GM18498 (cell line): Measurements from ENCODE around the gene TMEM33.
"Not testable (repeated sequence)": the region's sequence is repeated elsewhere in the genome, so short reads cannot be mapped to it uniquely, and the experiment has no call there.

Experiments used
- ATAC-seq: cut with Tn5 transposase; IDR thresholded peaks from one replicate; pipeline ENCODE4 v1.9.1; 2021; ENCODE audit warnings: mild to moderate bottlenecking, moderate library complexity; ENCODE audit not compliant: unreplicated experiment

The TMEM33 gene, protein sequence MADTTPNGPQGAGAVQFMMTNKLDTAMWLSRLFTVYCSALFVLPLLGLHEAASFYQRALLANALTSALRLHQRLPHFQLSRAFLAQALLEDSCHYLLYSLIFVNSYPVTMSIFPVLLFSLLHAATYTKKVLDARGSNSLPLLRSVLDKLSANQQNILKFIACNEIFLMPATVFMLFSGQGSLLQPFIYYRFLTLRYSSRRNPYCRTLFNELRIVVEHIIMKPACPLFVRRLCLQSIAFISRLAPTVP

GRCh38 chr4:41934901-41935651 is at the start of gene TMEM33:
Gene TMEM33, plus strand, starts transcription at chr4:41935429. Its CDS starts 56 bp downstream, at chr4:41935485.
- ATAC-seq = peak; percentile 91

DNA sequence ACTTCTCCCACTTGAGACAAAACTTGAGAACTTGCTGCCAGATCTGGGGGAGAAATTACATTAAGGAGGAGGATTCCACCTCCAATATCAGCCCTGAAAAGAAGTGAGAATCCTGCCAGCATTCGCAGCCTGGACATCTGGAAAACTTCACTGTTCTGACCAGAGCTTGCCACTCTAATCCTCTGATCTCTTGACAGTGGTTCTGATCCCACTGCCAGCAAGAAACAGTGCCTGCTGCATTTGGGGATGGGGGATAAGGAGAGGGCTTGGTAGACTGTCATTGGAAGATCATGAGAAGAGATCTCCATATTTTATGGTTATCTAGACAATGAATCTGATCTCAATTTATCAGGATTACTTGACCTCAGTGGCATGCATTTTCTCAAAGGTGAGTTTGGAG is 49.8 kb upstream of the TMEM33 start:
- no peak for ATAC-seq

DNA sequence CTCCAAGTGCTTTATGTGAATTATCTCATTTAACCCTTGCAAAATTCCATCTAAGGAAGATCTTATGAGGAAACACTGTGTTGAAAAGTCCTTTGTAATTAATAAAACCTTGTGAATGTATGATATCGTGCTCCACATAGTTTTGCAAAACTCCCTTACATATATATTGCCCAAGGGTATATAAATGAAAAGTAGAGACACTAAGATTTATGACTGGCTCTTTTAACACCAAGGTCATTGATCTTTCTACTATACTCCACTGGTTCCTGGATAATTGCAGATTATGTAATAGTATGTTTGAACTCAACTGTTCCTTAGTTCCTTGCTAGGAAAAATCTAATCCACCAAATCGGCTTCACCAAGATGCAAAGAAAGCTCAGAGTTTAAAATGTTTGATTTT is 48.0 kb upstream of the TMEM33 start:
- ATAC-seq = no peak

- no peak for ATAC-seq
These were observed 47.2 kb upstream of the TMEM33 start for GRCh38 chr4:41887821-41888686.

DNA sequence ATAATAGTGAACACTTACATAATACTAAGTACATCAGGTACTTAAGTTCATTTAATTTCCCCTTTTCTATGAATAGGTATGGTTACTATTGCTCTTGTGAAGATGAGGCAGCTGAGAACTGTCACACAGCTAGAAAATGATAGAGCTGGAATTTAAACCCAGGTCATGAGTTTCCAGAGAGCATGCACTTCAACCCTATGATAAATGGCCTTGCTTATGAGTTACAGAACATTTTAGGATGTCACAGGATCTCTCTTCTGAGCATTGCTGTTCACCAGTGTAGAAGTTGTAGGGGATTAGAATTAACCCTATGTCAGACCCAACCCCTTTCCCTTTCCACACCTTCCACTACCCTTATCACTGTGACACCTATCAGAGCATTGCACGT is 46.5 kb upstream of the TMEM33 start:
- ATAC-seq = no peak

DNA sequence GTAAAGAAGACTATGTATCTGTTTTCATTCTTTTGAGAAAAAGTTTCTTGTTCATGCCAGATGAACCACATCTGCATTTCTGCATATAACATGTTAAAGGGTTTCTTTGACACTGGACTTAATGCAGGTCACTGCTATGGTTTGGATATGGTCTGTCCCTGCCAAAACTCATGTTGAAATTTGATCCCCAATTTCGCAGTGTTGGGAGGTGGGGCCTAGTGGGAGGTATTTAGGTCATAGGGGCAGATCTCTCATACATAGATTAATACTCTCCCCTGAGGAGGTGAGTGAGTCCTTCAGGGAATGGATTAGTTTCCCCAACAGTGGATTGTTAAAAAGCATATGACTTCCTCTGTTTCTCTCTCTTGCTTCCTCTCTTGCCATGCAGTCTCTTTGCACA is 45.9 kb upstream of the TMEM33 start:
- no peak for ATAC-seq

DNA sequence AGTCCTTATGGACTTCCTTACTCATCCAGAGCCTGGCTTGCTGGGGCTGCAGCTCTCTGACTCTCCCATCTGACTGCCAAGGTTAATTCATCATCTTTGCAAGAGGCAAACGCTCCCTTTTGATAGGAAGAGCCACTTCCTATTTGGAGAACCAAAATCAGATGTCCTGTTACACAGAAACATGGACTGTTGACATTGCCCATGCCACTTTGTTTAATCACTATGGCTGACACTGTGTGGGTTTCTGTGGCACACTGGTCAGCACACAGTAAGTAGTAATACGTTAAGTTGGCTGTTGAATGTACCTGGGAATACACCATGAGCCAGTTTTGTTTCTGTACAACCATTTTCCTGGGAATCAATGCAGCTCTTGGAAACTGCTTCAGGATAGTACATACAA is 45.1 kb upstream of the TMEM33 start:
- ATAC-seq = no peak

GRCh38 chr4:41896648-41897047 is 38.6 kb upstream of the TMEM33 start:
- ATAC-seq = no peak

- ATAC-seq = no peak
These were observed 37.5 kb upstream of the TMEM33 start for GRCh38 chr4:41897698-41898097.

DNA sequence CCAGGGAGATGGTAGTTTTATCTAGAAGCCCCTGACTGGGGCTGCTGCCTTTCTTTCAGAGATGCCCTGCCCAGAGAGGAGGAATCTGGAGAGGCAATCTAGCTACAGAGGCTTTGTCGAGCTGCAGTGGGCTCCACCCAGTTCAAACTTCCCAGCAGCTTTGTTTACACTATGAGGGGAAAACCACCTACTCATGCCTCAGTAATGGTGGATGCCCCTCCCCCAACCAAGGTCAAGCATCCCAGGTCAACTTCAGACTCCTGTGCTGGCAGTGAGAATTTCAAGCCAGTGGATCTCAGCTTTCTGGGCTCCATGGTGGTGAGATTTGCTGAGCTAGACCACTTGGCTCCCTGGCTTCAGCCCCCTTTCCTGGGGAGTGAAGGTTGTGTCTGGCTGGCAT is 26.1 kb upstream of the TMEM33 start:
- ATAC-seq = not testable (repeated sequence)

GRCh38 chr4:41912546-41912945 is 22.7 kb upstream of the TMEM33 start:
- no peak for ATAC-seq

DNA sequence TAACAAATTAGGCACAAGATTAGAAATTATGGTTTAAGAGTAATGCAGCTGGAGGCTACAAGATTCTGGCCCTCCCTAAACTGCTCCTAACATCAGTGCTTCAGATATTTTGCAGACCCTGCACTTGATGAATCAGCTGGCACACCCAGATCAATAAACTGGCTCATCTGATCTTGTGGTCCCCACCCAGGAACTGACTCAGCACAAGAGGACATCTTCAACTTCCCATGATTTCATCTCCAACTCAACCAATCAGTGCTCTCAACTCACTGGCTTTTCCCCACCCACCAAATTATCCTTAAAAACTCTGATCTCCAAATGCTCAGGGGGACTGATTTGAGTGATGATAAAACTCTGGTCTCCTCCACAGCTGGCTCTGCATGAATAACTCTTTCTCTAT is 21.7 kb upstream of the TMEM33 start:
- no peak for ATAC-seq

- no peak for ATAC-seq
These were observed 17.0 kb upstream of the TMEM33 start for GRCh38 chr4:41918278-41918677.

DNA sequence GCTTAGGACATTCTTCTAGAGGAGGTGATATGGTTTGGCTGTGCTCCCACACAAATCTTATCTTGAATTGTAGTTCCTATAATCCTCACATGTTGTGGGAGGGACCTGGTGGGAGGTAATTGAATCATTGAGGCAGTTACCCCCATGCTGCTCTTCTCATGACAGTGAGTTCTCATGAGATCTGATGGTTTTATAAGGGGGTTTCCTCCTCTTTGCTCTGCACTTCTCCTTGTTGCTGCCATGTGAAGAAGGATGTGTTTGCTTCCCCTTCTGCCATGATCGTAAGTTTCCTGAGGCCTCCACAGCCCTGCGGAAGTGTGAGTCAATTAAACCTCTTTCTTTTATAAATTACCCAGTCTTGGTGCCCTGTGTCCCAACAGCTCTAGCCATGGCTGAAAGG is 14.8 kb upstream of the TMEM33 start:
- ATAC-seq = not testable (repeated sequence)

DNA sequence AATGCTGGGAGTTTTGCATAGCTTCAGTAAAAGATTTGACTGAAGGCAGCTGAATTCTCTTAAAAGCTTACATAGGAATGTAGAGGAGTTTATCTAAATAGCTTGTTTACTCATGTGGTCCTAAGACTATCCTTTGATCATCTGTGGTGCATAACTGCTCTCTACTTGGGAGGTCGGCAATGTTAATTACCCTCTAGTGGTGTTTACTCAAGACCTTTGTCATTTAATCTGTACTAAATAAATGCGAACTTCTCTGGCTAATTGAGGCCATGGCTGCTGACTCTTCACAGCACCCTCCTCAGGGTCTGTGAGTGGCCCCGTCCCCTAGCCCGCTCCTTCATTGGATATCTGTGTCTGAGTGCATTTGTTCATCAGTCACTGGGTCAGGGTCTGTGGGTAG is 13.8 kb upstream of the TMEM33 start:
- no peak for ATAC-seq

DNA sequence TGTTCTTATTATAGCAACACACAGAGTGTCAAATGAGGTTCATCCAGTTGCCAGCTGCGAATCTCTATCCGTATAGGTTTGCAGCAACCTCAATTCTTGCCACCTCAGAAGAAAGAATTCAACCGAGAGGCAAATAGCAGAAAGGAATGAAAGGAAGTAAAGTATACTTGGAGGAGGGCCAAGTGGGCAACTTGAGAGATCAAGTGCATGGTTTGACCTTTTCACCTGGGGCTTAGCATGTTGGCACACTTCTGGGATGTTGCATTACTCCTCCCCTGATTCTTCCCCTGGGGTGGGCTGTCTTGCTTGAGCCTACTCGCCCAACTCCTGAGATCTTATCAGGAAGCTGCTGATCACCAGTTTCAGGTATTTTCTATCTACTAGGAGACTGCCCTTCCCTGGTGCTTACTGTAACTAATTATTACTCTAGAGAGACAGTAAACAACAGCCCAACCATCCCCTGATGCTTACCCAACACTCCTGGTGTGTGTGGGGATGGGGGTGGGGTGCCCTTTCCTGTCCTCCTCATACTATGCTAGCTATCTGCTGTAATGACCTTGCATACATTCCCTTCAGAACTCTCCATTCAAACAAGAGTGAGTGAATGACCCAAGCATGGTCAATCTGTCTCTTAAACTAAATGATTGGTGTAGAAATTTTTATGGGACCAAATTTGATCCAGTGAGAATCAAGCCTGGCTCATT is 7.3 kb upstream of the TMEM33 start:
- ATAC-seq = no peak

DNA sequence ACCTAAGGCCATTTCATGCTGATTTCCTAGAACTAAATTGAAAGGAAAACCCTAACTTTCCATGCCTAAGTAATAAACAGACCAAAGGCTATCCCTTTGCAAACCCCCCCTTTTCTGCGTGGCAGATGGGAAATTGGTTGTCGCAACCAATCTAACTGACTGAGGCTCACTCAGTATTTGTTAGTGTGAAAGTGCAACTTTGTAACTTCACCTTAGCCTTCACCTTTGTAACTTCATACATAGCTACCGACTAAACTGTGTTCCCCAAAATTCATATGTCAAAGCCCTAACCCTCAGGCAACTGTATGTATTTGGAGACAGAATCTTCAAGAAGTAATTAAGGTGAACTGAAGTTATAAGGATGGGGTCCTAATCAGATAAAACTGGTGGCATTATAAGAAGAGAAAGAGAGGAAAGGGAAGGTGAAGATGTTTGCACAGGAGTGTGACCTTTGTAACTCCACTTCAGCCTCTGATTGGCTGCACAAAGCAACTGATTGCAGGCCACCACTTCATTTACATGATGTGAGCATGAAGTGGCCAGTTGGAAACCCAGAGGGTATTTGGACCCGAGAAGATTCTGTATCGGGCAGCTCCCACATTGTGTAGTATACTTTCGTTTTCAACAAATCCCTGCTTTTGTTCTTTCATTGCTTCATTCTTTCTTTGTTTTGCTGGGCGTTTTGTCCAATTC is 4.9 kb upstream of the TMEM33 start:
- no peak for ATAC-seq

GRCh38 chr4:41932988-41933387 is 2.2 kb upstream of the TMEM33 start:
- no peak for ATAC-seq

GRCh38 chr4:41933997-41934503 is 1.2 kb upstream of the TMEM33 start:
- ATAC-seq = no peak

GRCh38 chr4:41934514-41934900 is 722 bp upstream of the TMEM33 start:
- ATAC-seq = no peak
